Fibroblast of villous mesenchyme (primary cell): Measurements from ENCODE around the gene PPARD. TPM values are rescaled to one million over a fixed set of nuclear protein-coding genes. Genes with fewer than 3 reads are reported as not detected.
"Not testable (repeated sequence)": the region's sequence is repeated elsewhere in the genome, so short reads cannot be mapped to it uniquely, and the experiment has no call there.

Experiments used
- DNase-seq: peaks from one replicate; pipeline ENCODE4 v3.0.0-alpha.2; 2010; ENCODE audit warnings: low read depth
- H3K4me3 ChIP-seq: 2 replicates; pipeline ENCODE4 v1.5.1; 2011; ENCODE audit warnings: low read depth, mild to moderate bottlenecking, low read length
- CTCF ChIP-seq: IDR thresholded peaks from 2 replicates; pipeline ENCODE4 v1.5.1; 2012; ENCODE audit warnings: low read depth, mild to moderate bottlenecking, low read length; ENCODE audit not compliant: insufficient read depth
- total RNA-seq: library from RNA; depleted of rRNA; stranded (reverse); fragments of >200 nt; gene quantifications from 2 replicates; pipeline ENCODE4 v1.2.3, GENCODE V29; 2012

Gene PPARD
- total RNA-seq, 1 donor, result 8.2 TPM

GRCh38 chr6:35427435-35427834, 85.1 kb downstream of the PPARD start:
- no peak overlapping the region for H3K4me3 ChIP-seq
- no peak for TF ChIP-seq CTCF
- DNase-seq, result no peak

- no peak for TF ChIP-seq CTCF
- DNase-seq, result peak; percentile 50
- no peak overlapping the region for H3K4me3 ChIP-seq
These were observed 85.5 kb downstream of the PPARD start for GRCh38 chr6:35427851-35428321.

- no peak overlapping the region for H3K4me3 ChIP-seq
- DNase-seq, result no peak
These were observed 86.2 kb downstream of the PPARD start for GRCh38 chr6:35428421-35429149.

GRCh38 chr6:35429463-35429862, 87.1 kb downstream of the PPARD start:
- no peak for DNase-seq
- no peak for TF ChIP-seq CTCF
- H3K4me3 ChIP-seq, result no peak overlapping the region

More at GRCh38 chr6:35428421-35429149, 86.2 kb downstream of the PPARD start:
- no peak for TF ChIP-seq CTCF

GRCh38 chr6:35432291-35432690, 89.9 kb downstream of the PPARD start:
- H3K4me3 ChIP-seq, result no peak overlapping the region
- no peak for DNase-seq
- TF ChIP-seq CTCF, result no peak

- not testable (repeated sequence) for DNase-seq, H3K4me3 ChIP-seq
These were observed 90.3 kb downstream of the PPARD start for GRCh38 chr6:35432702-35433101.

GRCh38 chr6:35435074-35435837, 92.9 kb downstream of the PPARD start:
- TF ChIP-seq CTCF, result no peak
- no peak overlapping the region for H3K4me3 ChIP-seq
- DNase-seq, result no peak
